Stomach (tissue), 4 donors: ENCODE results near the gene ATP9A.

Experiments
- CTCF ChIP-seq, 7 experiments: fragments of 450-650 bp in 4 of 7; fragments of 200-600 bp in 3 of 7; sonication (generic) in 3 of 7; IDR thresholded peaks; one replicate each; pipeline ENCODE4 v1.5.1; 2016 to 2019; ENCODE audit warnings: antibody characterized with exemption in 7 of 7, control low read depth in 2 of 7, mild to moderate bottlenecking in 1 of 7
- EP300 ChIP-seq: sonication (generic); formaldehyde crosslinking; IDR thresholded peaks from one replicate; pipeline ENCODE4 v1.6.1; 2017; ENCODE audit warnings: antibody characterized with exemption
- POLR2A ChIP-seq, 4 donors: fragments of 450-650 bp; IDR thresholded peaks; one replicate each; pipeline ENCODE4 v1.6.1; 2016; ENCODE audit warnings: antibody characterized with exemption in 4 of 4, control low read depth in 2 of 4, mild to moderate bottlenecking in 1 of 4, moderate library complexity in 1 of 4
- POLR2AphosphoS5 ChIP-seq, 3 donors: sonication (generic); formaldehyde crosslinking; IDR thresholded peaks; one replicate each; pipeline ENCODE4 v1.6.1; 2016; ENCODE audit warnings: antibody characterized with exemption in 3 of 3

GRCh38 chr20:51659491-51660050, 108.6 kb downstream of the ATP9A start:
- TF ChIP-seq CTCF (IDR thresholded peaks at IDR 0.05) (no peak), POLR2A (IDR thresholded peaks at IDR 0.05) (no peak), POLR2AphosphoS5 (IDR thresholded peaks at IDR 0.05) (no peak), EP300 (no peak)
